ENCODE measurements around the gene PIGT.

Gene PIGT

GRCh38 chr20:45372241-45372640 is 43.7 kb upstream of the PIGT start:
- no peak for DNase-seq (ENCODE audit: low read depth)
- TF ChIP-seq CTCF (conservative IDR thresholded peaks at IDR 0.05; ENCODE audit: low read depth, low read length), result no peak
- no peak overlapping the region for H3K4me3 ChIP-seq (ENCODE audit: low read depth, low read length)

- no peak for TF ChIP-seq CTCF (conservative IDR thresholded peaks at IDR 0.05; ENCODE audit: low read depth, low read length)
- DNase-seq (ENCODE audit: low read depth), result no peak
- H3K4me3 ChIP-seq (ENCODE audit: low read depth, low read length), result no peak overlapping the region
These were observed 43.1 kb upstream of the PIGT start for GRCh38 chr20:45372646-45373352.

GRCh38 chr20:45373353-45374100 is 42.4 kb upstream of the PIGT start:
- DNase-seq (ENCODE audit: low read depth), result peak; percentile 87
- H3K4me3 ChIP-seq (ENCODE audit: low read depth, low read length), result peak overlapping the region; percentile 63
- TF ChIP-seq CTCF (conservative IDR thresholded peaks at IDR 0.05; ENCODE audit: low read depth, low read length), result peak; percentile 95

GRCh38 chr20:45374101-45374467 is 41.9 kb upstream of the PIGT start:
- no peak overlapping the region for H3K4me3 ChIP-seq (ENCODE audit: low read depth, low read length)
- no peak for DNase-seq (ENCODE audit: low read depth)
- no peak for TF ChIP-seq CTCF (conservative IDR thresholded peaks at IDR 0.05; ENCODE audit: low read depth, low read length)

GRCh38 chr20:45374966-45375365 is 41.0 kb upstream of the PIGT start:
- TF ChIP-seq CTCF (conservative IDR thresholded peaks at IDR 0.05; ENCODE audit: low read depth, low read length), result no peak
- H3K4me3 ChIP-seq (ENCODE audit: low read depth, low read length), result no peak overlapping the region
- no peak for DNase-seq (ENCODE audit: low read depth)

- DNase-seq (ENCODE audit: low read depth), result no peak
- TF ChIP-seq CTCF (conservative IDR thresholded peaks at IDR 0.05; ENCODE audit: low read depth, low read length), result no peak
- H3K4me3 ChIP-seq (ENCODE audit: low read depth, low read length), result no peak overlapping the region
These were observed 38.7 kb upstream of the PIGT start for GRCh38 chr20:45377269-45377668.

- no peak for TF ChIP-seq CTCF (conservative IDR thresholded peaks at IDR 0.05; ENCODE audit: low read depth, low read length)
- no peak for DNase-seq (ENCODE audit: low read depth)
These were observed 37.8 kb upstream of the PIGT start, which contains the start of gene TP53TG5 for GRCh38 chr20:45378191-45378590. TSS of gene TP53TG5 (minus strand) at chr20:45378325. CDS start at chr20:45378236, 89 bp downstream.

More at GRCh38 chr20:45378191-45378590, 37.8 kb upstream of the PIGT start, which contains the start of gene TP53TG5:
- no peak within 1 kb of the TSS for H3K4me3 ChIP-seq (ENCODE audit: low read depth, low read length)

All from choroid plexus epithelial cell (primary cell).